Neuronal stem cell (in vitro differentiated cells): ENCODE results near the gene CA7.

Source experiments
- DNase-seq: peaks from one replicate; pipeline ENCODE4 v3.0.0-alpha.2; 2013; ENCODE audit warnings: low spot score
- H2AFZ ChIP-seq: one replicate; pipeline ENCODE4 v1.6.1; 2013; ENCODE audit warnings: mild to moderate bottlenecking, low read length, inconsistent platforms
- H2AK5ac ChIP-seq: 2 replicates; pipeline ENCODE4 v1.6.1; 2013; ENCODE audit warnings: low read depth, mild to moderate bottlenecking, inconsistent platforms, low read length, moderate library complexity, mixed read lengths
- H2BK120ac ChIP-seq: 2 replicates; pipeline ENCODE4 v1.6.1; 2013; ENCODE audit warnings: low read depth, mild to moderate bottlenecking, inconsistent platforms, low read length, moderate library complexity, mixed read lengths
- H2BK12ac ChIP-seq: one replicate; pipeline ENCODE4 v1.6.1; 2013; ENCODE audit warnings: low read length, inconsistent platforms
- H2BK15ac ChIP-seq: 2 replicates; pipeline ENCODE4 v1.6.1; 2013; ENCODE audit warnings: mild to moderate bottlenecking, low read length, inconsistent platforms, mixed read lengths
- H2BK5ac ChIP-seq: one replicate; pipeline ENCODE4 v1.6.1; 2013; ENCODE audit warnings: inconsistent platforms, mild to moderate bottlenecking, low read length, moderate library complexity
- H3K14ac ChIP-seq: one replicate; pipeline ENCODE4 v1.6.1; 2013; ENCODE audit warnings: low read length, inconsistent platforms
- H3K18ac ChIP-seq: 2 replicates; pipeline ENCODE4 v1.6.1; 2013; ENCODE audit warnings: low read length, inconsistent platforms
- H3K23ac ChIP-seq: 2 replicates; pipeline ENCODE4 v1.6.1; 2013; ENCODE audit warnings: low read depth, mild to moderate bottlenecking, mixed read lengths, low read length, inconsistent platforms; ENCODE audit not compliant: poor library complexity
- H3K27ac ChIP-seq: replicated peaks from 3 replicates; pipeline ENCODE4 v1.5.1; 2013; ENCODE audit warnings: low read length, inconsistent platforms
- H3K27me3 ChIP-seq, 3 experiments: 2 replicates each; pipeline ENCODE4 v1.6.1; 2013; ENCODE audit warnings: low read length in 3 of 3, mild to moderate bottlenecking in 2 of 3, inconsistent platforms in 1 of 3, low read depth in 1 of 3, mixed read lengths in 1 of 3, moderate library complexity in 1 of 3; ENCODE audit not compliant: control insufficient read depth in 3 of 3, insufficient read depth in 3 of 3
- H3K36me3 ChIP-seq, 2 donors: replicated peaks in 1 of 2; 2 replicates each; pipeline ENCODE4 v1.6.1; 2013; ENCODE audit warnings: low read length in 2 of 2; ENCODE audit not compliant: control insufficient read depth in 2 of 2, insufficient read depth in 2 of 2
- H3K4ac ChIP-seq: 2 replicates; pipeline ENCODE4 v1.6.1; 2013; ENCODE audit warnings: inconsistent platforms, mild to moderate bottlenecking, low read length, moderate library complexity
- H3K4me1 ChIP-seq, 2 donors: 1 replicate in 1 of 2; 2 replicates in 1 of 2; pipeline ENCODE4 v1.6.1; 2013; ENCODE audit warnings: low read length in 2 of 2, low read depth in 1 of 2; ENCODE audit not compliant: control insufficient read depth in 2 of 2, insufficient read depth in 1 of 2
- H3K4me2 ChIP-seq: one replicate; pipeline ENCODE4 v1.6.1; 2013; ENCODE audit warnings: mild to moderate bottlenecking, low read length, inconsistent platforms; ENCODE audit not compliant: insufficient read depth, poor library complexity, severe bottlenecking
- H3K4me3 ChIP-seq, 2 donors: 2 replicates each; pipeline ENCODE4 v1.5.1; 2013; ENCODE audit warnings: low read length in 2 of 2, mild to moderate bottlenecking in 2 of 2, inconsistent platforms in 1 of 2, moderate library complexity in 1 of 2
- H3K79me1 ChIP-seq: one replicate; pipeline ENCODE4 v1.6.1; 2013; ENCODE audit warnings: low read depth, mild to moderate bottlenecking, inconsistent platforms, low read length, moderate library complexity
- H3K9ac ChIP-seq: one replicate; pipeline ENCODE4 v1.6.1; 2013; ENCODE audit warnings: mild to moderate bottlenecking, low read depth, low read length, inconsistent platforms; ENCODE audit not compliant: poor library complexity
- H3K9me3 ChIP-seq, 2 donors: replicated peaks in 1 of 2; 2 replicates each; pipeline versions ENCODE3 to v1.6.1; 2013; ENCODE audit warnings: low read length in 2 of 2, mild to moderate bottlenecking in 2 of 2, inconsistent platforms in 1 of 2, low read depth in 1 of 2, mixed read lengths in 1 of 2, moderate library complexity in 1 of 2; ENCODE audit not compliant: control insufficient read depth in 2 of 2, insufficient read depth in 1 of 2
- H4K8ac ChIP-seq: one replicate; pipeline ENCODE4 v1.6.1; 2013; ENCODE audit warnings: low read depth, mild to moderate bottlenecking, inconsistent platforms, low read length, moderate library complexity
- H4K91ac ChIP-seq: one replicate; pipeline ENCODE4 v1.6.1; 2013; ENCODE audit warnings: low read length, low read depth, mild to moderate bottlenecking, inconsistent platforms; ENCODE audit not compliant: poor library complexity
- WGBS, 2 donors: extraction: QIAGEN DNeasy Blood & Tissue Kit; methylation state at CpG; one replicate each; pipeline ENCODE4 v1.1.7; 2013; ENCODE audit warnings: missing lambda C conversion rate in 2 of 2, mixed read lengths in 1 of 2; ENCODE audit not compliant: insufficient read length in 2 of 2, insufficient replicate concordance in 1 of 2; ENCODE audit errors: extremely low coverage in 2 of 2; 5-methylcytosine and 5-hydroxymethylcytosine counted together

Gene CA7

GRCh38 chr16:66842765-66843164 lies 1.4 kb upstream of the CA7 start:
- H3K18ac ChIP-seq = no peak overlapping the region

GRCh38 chr16:66843191-66843590 lies 1.0 kb upstream of the CA7 start:
- no peak for DNase-seq
- H3K23ac ChIP-seq = no peak overlapping the region
- H3K4ac ChIP-seq = no peak overlapping the region
- H3K4me2 ChIP-seq = no peak overlapping the region
- peaks cover 15 to 73% (median 50%) of the 10 kb centered on the region in 3 experiments for H3K27me3 ChIP-seq
- no CpG with 5 or more reads among the region's 2 CpGs for WGBS, 2 donors
- no peak overlapping the region for H3K14ac ChIP-seq
- no peak overlapping the region for H2BK120ac ChIP-seq
- no peak overlapping the region for H2AK5ac ChIP-seq
- no peak overlapping the region for H2BK12ac ChIP-seq
- H3K79me1 ChIP-seq = no peaks in the 10 kb centered on the region
- no peak overlapping the region for H4K8ac ChIP-seq
- no peak overlapping the region for H4K91ac ChIP-seq
- H2BK5ac ChIP-seq = no peak overlapping the region
- peaks cover 3 to 8% of the 10 kb centered on the region in 2 donors for H3K4me1 ChIP-seq
- no peak overlapping the region for H3K18ac ChIP-seq
- H3K9me3 ChIP-seq = no peaks in the 10 kb centered on the region
- H3K4me3 ChIP-seq = peak overlapping the region in 1 of 2 donors; percentile 18
- H3K27ac ChIP-seq = no peak overlapping the region
- H2BK15ac ChIP-seq = no peak overlapping the region
- no peak overlapping the region for H2AFZ ChIP-seq
- H3K9ac ChIP-seq = no peak overlapping the region
- H3K36me3 ChIP-seq = no peaks in the 10 kb centered on the region

More at GRCh38 chr16:66842765-66843164, 1.4 kb upstream of the CA7 start:
- peak overlapping the region in 1 of 2 donors; percentile 18 for H3K4me3 ChIP-seq
- H3K36me3 ChIP-seq = no peaks in the 10 kb centered on the region
- no peak overlapping the region for H2BK15ac ChIP-seq
- no peak overlapping the region for H2BK12ac ChIP-seq
- no peak overlapping the region for H3K23ac ChIP-seq
- no peak overlapping the region for H4K8ac ChIP-seq
- H3K9ac ChIP-seq = no peak overlapping the region
- no peak overlapping the region for H4K91ac ChIP-seq
- H2AFZ ChIP-seq = no peak overlapping the region
- no peaks in the 10 kb centered on the region for H3K79me1 ChIP-seq
- H2BK5ac ChIP-seq = no peak overlapping the region
- peaks cover 15 to 69% (median 50%) of the 10 kb centered on the region in 3 experiments for H3K27me3 ChIP-seq
- H3K4me2 ChIP-seq = no peak overlapping the region
- H3K4ac ChIP-seq = no peak overlapping the region
- WGBS, 2 donors = no CpG with 5 or more reads among the region's 7 CpGs
- no peak overlapping the region for H3K14ac ChIP-seq
- peaks cover 3 to 8% of the 10 kb centered on the region in 2 donors for H3K4me1 ChIP-seq
- H2BK120ac ChIP-seq = no peak overlapping the region
- peak overlapping the region; percentile 34 for H2AK5ac ChIP-seq
- H3K9me3 ChIP-seq = no peaks in the 10 kb centered on the region
- no peak for DNase-seq
- H3K27ac ChIP-seq = no peak overlapping the region

GRCh38 chr16:66844009-66844341 lies 239 bp upstream of the CA7 start:
- no CpG with 5 or more reads among the region's 14 CpGs for WGBS, 2 donors
- Histone ChIP-seq H2AFZ (peak overlapping the region; percentile 87), H3K18ac (no peak overlapping the region), H2BK12ac (no peak overlapping the region), H3K27ac (no peak overlapping the region), H3K27me3 (peaks cover 15 to 81% (median 50%) of the 10 kb centered on the region in 3 experiments), H3K4me2 (peak overlapping the region; percentile 99), H3K14ac (no peak overlapping the region), H3K79me1 (no peaks in the 10 kb centered on the region), H3K9me3 (no peaks in the 10 kb centered on the region), H3K23ac (no peak overlapping the region), H4K91ac (no peak overlapping the region), H2AK5ac (no peak overlapping the region), H3K4me1 (peaks cover 3 to 8% of the 10 kb centered on the region in 2 donors), H3K4ac (no peak overlapping the region), H2BK15ac (no peak overlapping the region), H4K8ac (no peak overlapping the region), H3K9ac (no peak overlapping the region), H2BK120ac (no peak overlapping the region), H3K36me3 (no peaks in the 10 kb centered on the region), H3K4me3 (peak overlapping the region; percentile 32 to 82), H2BK5ac (no peak overlapping the region)
- DNase-seq = no peak

- H3K4me1 ChIP-seq = peaks cover 3 to 8% of the 10 kb centered on the region in 2 donors
- peak overlapping the region; percentile 4 for H2AK5ac ChIP-seq
- peak overlapping the region; percentile 32 to 82 for H3K4me3 ChIP-seq
- H3K9me3 ChIP-seq = no peaks in the 10 kb centered on the region
- DNase-seq = no peak
- no peak overlapping the region for H2BK12ac ChIP-seq
- no peak overlapping the region for H3K4ac ChIP-seq
- H2BK15ac ChIP-seq = no peak overlapping the region
- H2BK5ac ChIP-seq = peak overlapping the region; percentile 7
- peaks cover 15 to 88% (median 50%) of the 10 kb centered on the region in 3 experiments for H3K27me3 ChIP-seq
- H4K8ac ChIP-seq = no peak overlapping the region
- H4K91ac ChIP-seq = no peak overlapping the region
- H2AFZ ChIP-seq = peak overlapping the region; percentile 87
- H3K27ac ChIP-seq = no peak overlapping the region
- peak overlapping the region; percentile 78 for H3K9ac ChIP-seq
- no peaks in the 10 kb centered on the region for H3K36me3 ChIP-seq
- H3K79me1 ChIP-seq = no peaks in the 10 kb centered on the region
- H3K23ac ChIP-seq = peak overlapping the region; percentile 21
- peak overlapping the region; percentile 93 for H3K18ac ChIP-seq
- H3K14ac ChIP-seq = no peak overlapping the region
- H3K4me2 ChIP-seq = peak overlapping the region; percentile 99
- H2BK120ac ChIP-seq = no peak overlapping the region
- no CpG with 5 or more reads among the region's 10 CpGs for WGBS, 2 donors
Measured at GRCh38 chr16:66845080-66845410, 831 bp downstream of the CA7 start.
